ENCODE results near the gene ESR1.

Gene ESR1

DNA sequence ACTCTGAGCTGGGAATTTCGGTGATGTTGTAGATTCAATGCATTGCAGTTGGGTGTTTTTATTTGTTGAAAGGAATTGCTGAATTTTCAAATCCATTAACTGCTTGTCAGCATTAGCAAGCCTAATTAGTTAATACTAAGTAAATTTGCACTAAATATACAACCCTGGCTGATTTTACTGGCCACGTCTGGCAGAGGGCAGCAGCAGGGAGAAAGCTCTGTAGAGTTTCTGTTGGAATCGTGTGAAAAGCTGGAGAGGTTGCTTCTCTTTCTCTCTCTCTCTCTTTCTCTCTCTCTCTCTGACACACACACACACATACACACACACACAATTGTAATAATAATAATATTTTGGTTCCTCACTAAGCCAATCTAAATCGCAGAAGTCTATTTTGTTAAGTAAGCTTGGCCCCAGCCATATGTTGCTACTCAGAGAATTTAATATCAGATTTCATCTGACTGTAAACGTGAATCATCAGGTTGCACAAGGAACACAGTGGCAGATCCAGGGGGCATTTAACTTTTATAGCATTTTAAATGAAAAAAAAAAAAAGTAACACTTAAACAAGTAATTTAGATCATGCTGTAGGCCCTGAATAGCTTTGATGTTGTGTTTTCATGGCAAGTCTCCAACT lies 289.5 kb downstream of the ESR1 start:
- no peak for TF ChIP-seq CTCF (IDR thresholded peaks at IDR 0.05)
- Mint-ChIP-seq H3K9me3 (no peaks in the 10 kb centered on the region), H3K4me3 (no peak overlapping the region), H3K4me1 (peaks cover 14% of the 10 kb centered on the region), H3K27ac (no peak overlapping the region), H3K27me3 (ENCODE audit: low read depth, poor library complexity) (peaks cover under 1% of the 10 kb centered on the region), H3K36me3 (ENCODE audit: low read depth) (no peaks in the 10 kb centered on the region)
- no peak for DNase-seq

GRCh38 chr6:152098683-152099082 lies 291.2 kb downstream of the ESR1 start:
- H3K27ac Mint-ChIP-seq, result no peak overlapping the region
- peaks cover 8% of the 10 kb centered on the region for H3K4me1 Mint-ChIP-seq
- H3K4me3 Mint-ChIP-seq, result no peak overlapping the region
- no peaks in the 10 kb centered on the region for H3K36me3 Mint-ChIP-seq (ENCODE audit: low read depth)
- TF ChIP-seq CTCF (IDR thresholded peaks at IDR 0.05), result no peak
- H3K9me3 Mint-ChIP-seq, result no peaks in the 10 kb centered on the region
- no peak for DNase-seq
- H3K27me3 Mint-ChIP-seq (ENCODE audit: low read depth, poor library complexity), result peaks cover 3% of the 10 kb centered on the region

GRCh38 chr6:152099446-152100182 lies 292.1 kb downstream of the ESR1 start:
- no peak for TF ChIP-seq CTCF (IDR thresholded peaks at IDR 0.05)
- peaks cover 7% of the 10 kb centered on the region for H3K27me3 Mint-ChIP-seq (ENCODE audit: low read depth, poor library complexity)
- no peak overlapping the region for H3K27ac Mint-ChIP-seq
- DNase-seq, result no peak
- H3K4me3 Mint-ChIP-seq, result no peak overlapping the region
- peaks cover 5% of the 10 kb centered on the region for H3K4me1 Mint-ChIP-seq
- H3K9me3 Mint-ChIP-seq, result no peaks in the 10 kb centered on the region
- H3K36me3 Mint-ChIP-seq (ENCODE audit: low read depth), result no peaks in the 10 kb centered on the region

GRCh38 chr6:152100183-152100618 lies 292.7 kb downstream of the ESR1 start:
- H3K4me1 Mint-ChIP-seq, result peaks cover 5% of the 10 kb centered on the region
- TF ChIP-seq CTCF (IDR thresholded peaks at IDR 0.05), result no peak
- H3K9me3 Mint-ChIP-seq, result no peaks in the 10 kb centered on the region
- H3K4me3 Mint-ChIP-seq, result no peak overlapping the region
- no peak for DNase-seq
- no peak overlapping the region for H3K27ac Mint-ChIP-seq
- peaks cover 7% of the 10 kb centered on the region for H3K27me3 Mint-ChIP-seq (ENCODE audit: low read depth, poor library complexity)
- H3K36me3 Mint-ChIP-seq (ENCODE audit: low read depth), result no peaks in the 10 kb centered on the region

- Mint-ChIP-seq H3K27me3 (ENCODE audit: low read depth, poor library complexity) (peaks cover 7% of the 10 kb centered on the region), H3K27ac (no peak overlapping the region), H3K4me1 (no peaks in the 10 kb centered on the region), H3K4me3 (no peak overlapping the region), H3K36me3 (ENCODE audit: low read depth) (no peaks in the 10 kb centered on the region), H3K9me3 (no peaks in the 10 kb centered on the region)
- no peak for DNase-seq
- no peak for TF ChIP-seq CTCF (IDR thresholded peaks at IDR 0.05)
These were observed 300.5 kb downstream of the ESR1 start for GRCh38 chr6:152107973-152108372.
